Endodermal cell (in vitro differentiated cells): ENCODE data around the gene RANBP1. TPM values are rescaled to one million over a fixed set of nuclear protein-coding genes. Genes with fewer than 3 reads are reported as not detected.
A peak's percentile ranks its signal among the peaks of the same experiment; 100 is the strongest.

Experiments used
- DNase-seq: peaks from one replicate; pipeline ENCODE4 v3.0.0-alpha.2; 2017
- H3K27ac ChIP-seq: 2 replicates; pipeline ENCODE4 v1.5.1; 2013; ENCODE audit warnings: mild to moderate bottlenecking, low read depth, low read length, moderate library complexity
- H3K27me3 ChIP-seq: 2 replicates; pipeline ENCODE4 v1.6.1; 2013; ENCODE audit warnings: mild to moderate bottlenecking, low read length, moderate library complexity; ENCODE audit not compliant: insufficient read depth, control insufficient read depth, poor library complexity, severe bottlenecking
- H3K36me3 ChIP-seq: 2 replicates; pipeline ENCODE4 v1.7.0; 2013; ENCODE audit warnings: mild to moderate bottlenecking, low read length, moderate library complexity; ENCODE audit not compliant: control insufficient read depth, insufficient read depth
- H3K4me1 ChIP-seq: one replicate; pipeline ENCODE4 v1.7.0; 2013; ENCODE audit warnings: low read length; ENCODE audit not compliant: control insufficient read depth, insufficient read depth
- H3K4me3 ChIP-seq: 2 replicates; pipeline ENCODE4 v1.5.1; 2013; ENCODE audit warnings: mild to moderate bottlenecking, low read length, moderate library complexity
- H3K9ac ChIP-seq: 2 replicates; pipeline ENCODE4 v1.6.1; 2013; ENCODE audit warnings: mild to moderate bottlenecking, low read length, moderate library complexity; ENCODE audit not compliant: poor library complexity, severe bottlenecking; ENCODE audit errors: extremely low read depth
- H3K9me3 ChIP-seq: 2 replicates; pipeline ENCODE4 v1.6.1; 2013; ENCODE audit warnings: mild to moderate bottlenecking, low read length, moderate library complexity; ENCODE audit not compliant: control insufficient read depth
- H3K27ac Mint-ChIP-seq: 2 replicates; pipeline ENCODE4 v1.8.0; 2020; ENCODE audit warnings: mixed read lengths
- H3K27me3 Mint-ChIP-seq: 2 replicates; pipeline ENCODE4 v1.8.0; 2021; ENCODE audit warnings: mild to moderate bottlenecking, mixed read lengths; ENCODE audit not compliant: insufficient read depth
- H3K36me3 Mint-ChIP-seq: 2 replicates; pipeline ENCODE4 v1.8.0; 2020; ENCODE audit warnings: low read depth, mixed read lengths
- H3K4me1 Mint-ChIP-seq: 2 replicates; pipeline ENCODE4 v1.8.0; 2020; ENCODE audit warnings: mixed read lengths
- H3K4me3 Mint-ChIP-seq: 2 replicates; pipeline ENCODE4 v1.8.0; 2020; ENCODE audit warnings: mild to moderate bottlenecking, moderate library complexity, mixed read lengths
- H3K9me3 Mint-ChIP-seq: 2 replicates; pipeline ENCODE4 v1.8.0; 2020; ENCODE audit warnings: mild to moderate bottlenecking, mixed read lengths
- WGBS, 2 experiments: methylation state at CpG; one replicate each; pipeline versions ENCODE4 v1.1.5 to v1.1.7; 2013; ENCODE audit warnings: missing lambda C conversion rate in 2 of 2, mixed read lengths in 1 of 2; ENCODE audit not compliant: insufficient coverage in 1 of 2, insufficient read length in 1 of 2; 5-methylcytosine and 5-hydroxymethylcytosine counted together
- total RNA-seq, 2 donors: library from RNA; stranded (reverse); fragmentation: NEBNext Ultra II Directional in 1 of 2; extraction: Animal tissue kit (Norgen Biotek cat#: 25700) in 1 of 2; gene quantifications; 2 replicates in 1 of 2; 3 replicates in 1 of 2; pipeline ENCODE4 v1.2.1, GENCODE V29; 2021
- TF ChIP-seq, protein P1 (sequence below): fragments of 200-600 bp; sonication (generic); conservative IDR thresholded peaks from 2 replicates; pipeline ENCODE4 v1.5.0; 2021; ENCODE audit warnings: antibody characterized with exemption, mild to moderate bottlenecking

RANBP1 gene
- total RNA-seq, 2 donors from 2014 or later: 320 to 415 TPM

DNA sequence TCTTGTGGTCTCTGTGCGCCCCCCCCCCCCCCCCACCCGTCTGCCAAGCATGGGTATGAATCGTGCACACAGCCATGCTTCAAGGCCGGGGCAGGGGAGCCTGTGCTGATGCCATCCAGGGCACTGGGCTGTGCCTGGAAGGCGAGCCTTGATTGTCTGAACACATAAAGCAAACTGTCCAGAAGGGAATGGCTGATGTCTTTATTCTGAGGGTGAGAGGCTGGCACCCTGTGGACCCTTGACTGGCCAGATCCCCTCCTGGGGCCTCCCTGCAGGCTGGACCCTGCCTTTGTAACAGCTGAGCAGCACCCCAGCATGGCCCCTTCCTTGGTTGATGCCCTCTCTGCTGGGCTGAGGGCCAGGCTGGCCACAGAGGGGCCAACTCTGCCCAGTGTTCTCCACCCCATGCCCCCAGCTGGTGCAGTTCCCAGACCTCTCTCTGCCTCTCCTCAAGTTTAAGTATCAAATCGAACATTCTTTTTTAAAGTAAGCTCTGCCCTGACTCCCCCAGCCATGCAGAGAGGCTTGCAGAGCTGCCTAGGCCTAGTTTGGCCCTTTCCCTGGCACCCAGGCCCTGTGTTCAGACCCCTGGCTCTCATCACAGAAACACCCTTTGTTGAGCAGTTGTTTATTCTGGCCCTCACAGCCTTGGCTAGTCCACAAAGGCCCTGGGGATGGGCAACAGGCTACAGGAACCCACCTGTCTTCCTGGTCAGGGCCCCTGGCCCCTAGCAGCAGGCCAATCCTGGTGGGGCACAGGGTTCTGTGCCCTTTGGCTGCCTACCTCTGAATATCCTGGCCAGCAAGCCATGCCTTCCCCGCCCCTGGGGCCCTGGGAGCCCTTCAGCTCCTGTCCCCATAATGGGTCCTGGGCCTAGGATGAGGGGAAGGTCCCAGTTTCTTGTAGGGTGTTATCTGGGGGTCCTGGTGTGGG lies 3.9 kb upstream of the RANBP1 start:
- H3K4me3 Mint-ChIP-seq: no peak overlapping the region
- H3K4me3 ChIP-seq: no peak overlapping the region
- H3K27me3 Mint-ChIP-seq: no peaks in the 10 kb centered on the region
- H3K27me3 ChIP-seq: no peaks in the 10 kb centered on the region
- 86% methylated on average over 7 of the region's 7 CpGs; no CpG with 5 or more reads in 1 of the 2 experiments for WGBS, 2 experiments
- peak overlapping the region; percentile 46 for H3K27ac Mint-ChIP-seq
- H3K36me3 Mint-ChIP-seq: peaks cover 37% of the 10 kb centered on the region
- H3K9ac ChIP-seq: no peak overlapping the region
- no peaks in the 10 kb centered on the region for H3K4me1 Mint-ChIP-seq
- H3K36me3 ChIP-seq: peaks cover 58% of the 10 kb centered on the region
- no peak for DNase-seq
- TF ChIP-seq, protein P1, sequence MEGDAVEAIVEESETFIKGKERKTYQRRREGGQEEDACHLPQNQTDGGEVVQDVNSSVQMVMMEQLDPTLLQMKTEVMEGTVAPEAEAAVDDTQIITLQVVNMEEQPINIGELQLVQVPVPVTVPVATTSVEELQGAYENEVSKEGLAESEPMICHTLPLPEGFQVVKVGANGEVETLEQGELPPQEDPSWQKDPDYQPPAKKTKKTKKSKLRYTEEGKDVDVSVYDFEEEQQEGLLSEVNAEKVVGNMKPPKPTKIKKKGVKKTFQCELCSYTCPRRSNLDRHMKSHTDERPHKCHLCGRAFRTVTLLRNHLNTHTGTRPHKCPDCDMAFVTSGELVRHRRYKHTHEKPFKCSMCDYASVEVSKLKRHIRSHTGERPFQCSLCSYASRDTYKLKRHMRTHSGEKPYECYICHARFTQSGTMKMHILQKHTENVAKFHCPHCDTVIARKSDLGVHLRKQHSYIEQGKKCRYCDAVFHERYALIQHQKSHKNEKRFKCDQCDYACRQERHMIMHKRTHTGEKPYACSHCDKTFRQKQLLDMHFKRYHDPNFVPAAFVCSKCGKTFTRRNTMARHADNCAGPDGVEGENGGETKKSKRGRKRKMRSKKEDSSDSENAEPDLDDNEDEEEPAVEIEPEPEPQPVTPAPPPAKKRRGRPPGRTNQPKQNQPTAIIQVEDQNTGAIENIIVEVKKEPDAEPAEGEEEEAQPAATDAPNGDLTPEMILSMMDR: no peak
- peak overlapping the region; percentile 41 for H3K27ac ChIP-seq
- H3K9me3 Mint-ChIP-seq: no peaks in the 10 kb centered on the region
- H3K4me1 ChIP-seq: no peaks in the 10 kb centered on the region
- H3K9me3 ChIP-seq: no peaks in the 10 kb centered on the region

DNA sequence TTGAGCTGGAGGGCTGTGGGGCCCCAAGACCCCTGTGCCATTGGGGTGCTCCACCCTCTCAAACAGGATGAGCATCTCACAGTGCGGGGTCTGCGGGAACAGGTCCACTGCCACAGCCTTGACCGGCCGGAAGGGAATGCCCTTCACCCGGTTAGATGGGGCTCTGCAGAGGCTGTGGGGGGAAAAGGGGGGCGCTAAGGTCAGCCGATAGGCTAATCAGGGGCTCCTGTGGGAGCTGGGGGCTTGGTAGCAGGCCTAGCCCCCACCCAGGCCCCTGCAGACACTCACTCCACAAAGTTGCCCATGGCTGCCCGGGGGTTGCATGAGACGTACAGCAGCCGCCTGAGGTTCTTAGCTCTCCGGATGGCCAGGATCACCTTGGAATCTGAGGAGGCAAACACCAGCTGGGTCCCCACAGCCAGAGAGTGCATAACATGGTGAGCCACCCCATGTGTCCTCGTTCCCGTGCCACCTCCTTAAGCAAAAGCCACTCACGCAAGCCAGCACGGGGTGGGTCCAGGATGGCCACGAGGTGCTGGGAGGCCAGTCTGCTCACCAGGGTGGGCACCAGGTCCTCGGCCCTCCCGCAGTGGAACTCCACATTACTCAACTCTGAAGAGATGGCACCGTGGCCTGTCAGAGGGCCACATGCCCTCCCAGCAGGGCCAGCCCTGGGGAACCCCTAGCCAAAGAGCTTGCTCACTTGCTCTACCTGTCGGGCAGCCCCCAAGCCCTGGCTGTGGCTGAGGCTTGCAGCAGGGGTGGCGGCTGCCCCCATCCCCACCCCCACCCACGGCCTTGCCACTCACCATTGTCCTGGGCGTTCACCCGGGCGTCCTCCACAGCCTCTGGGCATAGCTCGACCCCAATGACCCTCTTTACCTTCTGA lies 3.0 kb upstream of the RANBP1 start:
- no peak overlapping the region for H3K4me3 ChIP-seq
- H3K27me3 Mint-ChIP-seq: no peaks in the 10 kb centered on the region
- DNase-seq: no peak
- no peak overlapping the region for H3K9ac ChIP-seq
- H3K4me3 Mint-ChIP-seq: no peak overlapping the region
- peaks cover 28% of the 10 kb centered on the region for H3K36me3 Mint-ChIP-seq
- H3K27ac Mint-ChIP-seq: no peak overlapping the region
- 96% methylated on average over 12 to 26 of the region's 26 CpGs for WGBS, 2 experiments
- H3K9me3 Mint-ChIP-seq: no peaks in the 10 kb centered on the region
- H3K36me3 ChIP-seq: peaks cover 49% of the 10 kb centered on the region
- no peaks in the 10 kb centered on the region for H3K27me3 ChIP-seq
- H3K27ac ChIP-seq: peak overlapping the region; percentile 41
- H3K9me3 ChIP-seq: no peaks in the 10 kb centered on the region
- H3K4me1 Mint-ChIP-seq: no peaks in the 10 kb centered on the region
- H3K4me1 ChIP-seq: no peaks in the 10 kb centered on the region
- TF ChIP-seq, protein P1: no peak

DNA sequence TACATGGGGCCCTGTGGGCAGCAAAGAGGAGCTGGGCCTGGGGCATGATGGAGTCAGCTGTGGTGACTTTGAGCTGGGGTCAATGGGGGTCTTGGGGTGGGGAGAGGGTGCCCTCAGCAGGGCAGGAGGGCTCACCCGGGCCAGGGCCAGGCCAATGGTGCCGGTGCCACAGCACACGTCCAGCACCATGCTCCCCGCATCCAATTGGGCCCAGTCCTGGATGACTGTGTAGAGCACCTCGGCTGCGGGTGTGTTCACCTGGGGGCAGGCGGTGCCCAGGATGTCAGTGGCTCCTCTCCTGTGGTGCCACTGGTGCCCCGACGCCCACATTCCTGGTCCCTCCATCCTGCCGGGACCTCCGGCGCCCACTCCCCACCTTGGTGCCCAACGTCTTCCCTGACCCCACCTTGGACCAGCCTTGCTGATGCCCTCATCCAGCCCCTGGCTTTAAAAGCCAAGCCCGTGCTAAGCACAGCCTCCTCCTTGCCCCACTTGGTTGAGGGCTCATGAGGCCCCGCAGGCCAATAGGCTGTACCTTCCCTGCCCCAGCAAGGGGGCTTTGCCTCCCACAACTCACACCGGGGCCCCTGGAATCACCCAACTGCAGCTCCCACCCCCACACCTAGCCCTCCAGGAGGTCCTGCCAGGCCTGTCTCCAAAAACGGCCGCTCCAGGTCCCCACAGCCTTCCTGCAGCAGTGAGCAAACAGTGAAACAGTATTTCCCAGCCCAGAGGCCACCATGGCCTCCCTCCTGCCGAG lies 2.2 kb upstream of the RANBP1 start:
- Mint-ChIP-seq H3K27me3 (no peaks in the 10 kb centered on the region), H3K36me3 (peaks cover 27% of the 10 kb centered on the region), H3K27ac (peak overlapping the region; percentile 72), H3K4me3 (no peak overlapping the region), H3K4me1 (peaks cover 3% of the 10 kb centered on the region), H3K9me3 (no peaks in the 10 kb centered on the region)
- Histone ChIP-seq H3K27me3 (no peaks in the 10 kb centered on the region), H3K36me3 (peaks cover 46% of the 10 kb centered on the region), H3K9me3 (no peaks in the 10 kb centered on the region), H3K4me3 (no peak overlapping the region), H3K4me1 (peaks cover 1% of the 10 kb centered on the region), H3K27ac (no peak overlapping the region), H3K9ac (no peak overlapping the region)
- WGBS, 2 experiments: 90 to 95% methylated on average over 10 to 19 of the region's 19 CpGs
- TF ChIP-seq, protein P1: no peak
- DNase-seq: no peak
